IPS-20b (cell line): Measurements from ENCODE around the gene KIF1A.
"Not testable (repeated sequence)": the region's sequence is repeated elsewhere in the genome, so short reads cannot be mapped to it uniquely, and the experiment has no call there.

Source experiments
- H3K27ac ChIP-seq: one replicate; pipeline ENCODE4 v1.5.1; 2013; ENCODE audit warnings: low read length
- H3K27me3 ChIP-seq: 2 replicates; pipeline ENCODE4 v1.6.1; 2013; ENCODE audit warnings: mild to moderate bottlenecking, low read length, inconsistent platforms; ENCODE audit not compliant: insufficient read depth
- H3K36me3 ChIP-seq: 2 replicates; pipeline ENCODE4 v1.6.1; 2013; ENCODE audit warnings: low read depth, mild to moderate bottlenecking, inconsistent platforms, low read length, moderate library complexity; ENCODE audit not compliant: insufficient read depth
- H3K4me1 ChIP-seq: 2 replicates; pipeline ENCODE4 v1.6.1; 2013; ENCODE audit warnings: mild to moderate bottlenecking, control low read depth, inconsistent platforms, low read length, moderate library complexity; ENCODE audit not compliant: insufficient read depth
- H3K4me3 ChIP-seq: 2 replicates; pipeline ENCODE4 v1.5.1; 2013; ENCODE audit warnings: mild to moderate bottlenecking, low read length, inconsistent platforms
- H3K9ac ChIP-seq: 2 replicates; pipeline ENCODE4 v1.6.1; 2013; ENCODE audit warnings: low read depth, mild to moderate bottlenecking, inconsistent platforms, low read length, moderate library complexity
- H3K9me3 ChIP-seq: 2 replicates; pipeline ENCODE4 v1.6.1; 2013; ENCODE audit warnings: mild to moderate bottlenecking, low read depth, low read length, inconsistent platforms; ENCODE audit not compliant: insufficient read depth

Gene KIF1A

DNA sequence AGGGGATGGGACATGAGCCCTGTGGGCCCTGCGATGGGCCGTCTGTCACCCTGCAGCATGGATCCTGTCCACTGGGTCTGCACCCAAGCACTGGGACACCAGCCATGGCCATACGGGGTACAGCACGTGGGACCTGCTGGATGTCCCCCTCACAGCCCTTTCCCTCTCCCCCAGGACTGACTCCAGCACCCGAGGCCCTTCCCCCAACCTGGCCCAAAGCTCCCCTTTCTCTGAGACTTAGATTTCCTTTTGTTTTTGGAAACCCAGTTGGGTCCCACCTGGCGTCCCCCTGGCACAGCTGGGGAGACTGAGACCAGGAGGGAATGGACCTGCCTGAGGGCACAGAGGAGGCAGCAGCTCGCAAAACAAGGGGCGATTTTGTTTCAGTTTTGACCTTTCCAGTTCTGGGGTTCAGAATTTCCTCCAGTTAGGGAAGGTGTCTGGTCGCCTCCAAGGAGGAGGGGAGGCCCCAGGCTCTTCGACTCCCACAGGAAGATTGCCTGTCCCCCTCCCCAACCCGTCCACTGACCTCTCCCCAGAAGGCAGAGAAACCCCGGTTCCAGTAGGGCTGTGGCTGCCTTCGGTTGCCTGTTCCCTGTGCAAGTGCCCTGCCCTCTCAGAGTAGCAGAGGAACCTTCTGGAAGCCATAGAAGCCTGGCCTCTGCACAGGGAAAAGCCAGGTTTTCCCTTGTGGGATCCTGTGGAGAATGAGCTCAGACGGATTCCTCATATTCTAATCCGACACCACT, 135.9 kb downstream of the KIF1A start:
- H3K4me1 ChIP-seq, H3K4me3 ChIP-seq, H3K9ac ChIP-seq, H3K27me3 ChIP-seq, H3K27ac ChIP-seq, H3K36me3 ChIP-seq, H3K9me3 ChIP-seq: not testable (repeated sequence)

DNA sequence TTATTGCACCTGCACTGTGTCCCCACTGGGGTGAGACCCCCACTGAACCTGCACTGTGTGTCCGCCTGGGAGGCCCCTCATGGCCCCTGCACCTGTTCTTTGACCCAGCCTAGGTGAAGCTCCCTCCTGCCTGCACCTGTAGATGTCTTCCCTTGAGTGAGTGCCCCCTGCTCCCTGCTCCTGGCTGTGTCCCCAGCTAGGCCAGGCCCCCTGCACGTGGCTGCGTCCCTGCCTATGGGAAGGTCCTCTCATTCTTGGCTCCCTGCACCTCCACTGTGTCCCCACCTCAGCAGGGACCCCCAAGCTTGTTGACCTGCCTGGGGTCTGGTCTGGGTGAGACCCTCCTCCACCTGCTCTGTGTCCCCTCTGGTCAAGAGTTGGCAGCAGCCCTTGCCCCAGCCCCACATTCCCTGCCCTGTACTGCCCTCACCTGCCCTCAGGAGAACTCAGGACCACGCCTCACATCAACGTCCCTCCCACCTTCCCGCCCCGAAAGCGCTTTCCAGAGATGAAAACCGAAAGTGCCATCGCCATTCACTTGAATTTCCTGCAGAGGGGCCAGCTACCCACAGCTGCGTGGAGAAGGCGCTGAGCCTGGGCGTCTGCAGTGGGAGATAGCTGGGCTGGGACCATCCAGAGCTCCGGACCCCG, 136.6 kb downstream of the KIF1A start:
- not testable (repeated sequence) for H3K9ac ChIP-seq, H3K4me1 ChIP-seq, H3K27me3 ChIP-seq, H3K27ac ChIP-seq, H3K36me3 ChIP-seq, H3K4me3 ChIP-seq, H3K9me3 ChIP-seq

DNA sequence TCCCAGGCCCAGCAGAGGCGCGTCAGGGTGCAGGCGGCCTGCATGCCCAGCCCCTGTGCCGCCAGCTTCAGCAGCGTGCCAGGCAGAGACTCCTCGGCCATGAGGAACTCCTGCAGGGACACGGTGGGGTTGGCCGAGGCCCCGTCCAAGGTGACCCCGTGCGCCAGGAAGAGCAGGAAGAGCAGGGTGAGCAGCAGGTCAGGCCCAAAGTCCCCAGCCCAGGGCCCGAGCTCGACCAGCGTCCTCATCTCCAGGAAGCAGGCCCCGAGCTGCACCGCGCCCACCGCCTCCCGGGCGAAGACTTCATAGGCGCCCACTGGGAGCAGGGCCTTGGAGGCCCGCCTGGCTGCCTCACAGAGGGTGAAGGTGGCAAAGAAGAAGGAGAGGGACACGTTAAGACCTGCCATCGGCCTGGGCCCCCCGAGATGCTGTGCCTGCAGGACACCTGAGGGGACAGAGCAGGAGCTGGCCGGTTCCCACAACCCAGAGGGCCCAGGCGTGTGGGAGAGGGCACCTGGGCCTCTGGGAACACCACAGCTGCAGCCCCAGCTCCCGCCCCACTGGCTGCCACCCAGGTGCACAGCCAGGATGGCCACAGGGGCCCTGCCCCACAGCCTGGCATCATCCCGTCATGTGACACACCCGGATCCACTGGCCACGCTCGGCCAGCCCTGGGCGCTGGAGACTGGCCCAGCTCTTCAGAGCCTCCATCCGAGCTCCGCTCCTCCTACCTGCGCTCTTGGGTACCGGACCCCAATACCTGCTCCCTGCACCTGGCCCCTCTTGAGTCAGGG, 137.4 kb downstream of the KIF1A start, which contains the start of gene AQP12B:
AQP12B (minus strand) TSS at position 455 of the 794 bp plus-strand sequence; CDS start at position 407, 48 bp downstream.
- H3K9me3 ChIP-seq, H3K4me3 ChIP-seq, H3K36me3 ChIP-seq, H3K27ac ChIP-seq, H3K4me1 ChIP-seq, H3K27me3 ChIP-seq, H3K9ac ChIP-seq: not testable (repeated sequence)

DNA sequence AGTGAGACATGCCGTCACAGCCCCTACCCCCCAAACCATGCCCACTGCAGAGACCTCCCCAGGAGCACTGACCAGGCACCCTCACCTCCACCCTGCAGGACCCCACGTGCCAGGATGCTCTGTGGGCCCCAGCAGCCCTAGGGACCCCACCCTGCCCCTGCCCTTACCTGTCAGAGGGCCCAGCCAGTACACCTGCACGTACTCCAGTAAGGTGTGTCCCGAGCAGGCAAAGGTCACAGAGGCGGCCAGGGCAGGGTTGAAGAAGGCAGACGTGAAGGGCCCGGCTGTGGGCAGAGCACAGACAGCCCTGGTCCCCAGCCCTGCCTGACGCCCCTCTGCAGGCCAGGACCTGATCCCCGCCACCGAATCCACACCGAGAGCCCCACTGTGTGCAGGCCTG, 139.8 kb downstream of the KIF1A start:
- not testable (repeated sequence) for H3K27me3 ChIP-seq, H3K27ac ChIP-seq, H3K9ac ChIP-seq, H3K9me3 ChIP-seq, H3K4me1 ChIP-seq, H3K36me3 ChIP-seq, H3K4me3 ChIP-seq

DNA sequence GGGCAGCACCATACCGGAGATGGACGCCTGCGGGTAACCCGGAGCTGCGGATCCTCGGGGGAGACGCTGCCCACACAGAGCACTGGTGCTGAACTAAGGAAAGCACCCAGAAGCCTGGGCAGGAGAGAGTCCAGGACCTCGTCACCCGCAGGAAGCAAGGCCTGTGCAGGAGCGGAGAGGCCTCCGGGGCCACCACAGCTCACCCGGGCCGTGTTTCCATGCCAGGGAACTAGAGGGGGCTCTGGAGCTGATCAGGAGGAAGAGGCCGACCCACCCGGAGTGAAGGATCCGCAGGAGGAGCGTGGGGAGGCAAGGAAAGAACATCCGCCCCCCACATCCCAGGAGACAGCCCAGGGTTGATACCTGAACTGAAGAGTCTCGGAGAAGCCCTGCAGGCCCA, 141.1 kb downstream of the KIF1A start:
- not testable (repeated sequence) for H3K36me3 ChIP-seq, H3K4me3 ChIP-seq, H3K27ac ChIP-seq, H3K27me3 ChIP-seq, H3K4me1 ChIP-seq, H3K9me3 ChIP-seq, H3K9ac ChIP-seq

DNA sequence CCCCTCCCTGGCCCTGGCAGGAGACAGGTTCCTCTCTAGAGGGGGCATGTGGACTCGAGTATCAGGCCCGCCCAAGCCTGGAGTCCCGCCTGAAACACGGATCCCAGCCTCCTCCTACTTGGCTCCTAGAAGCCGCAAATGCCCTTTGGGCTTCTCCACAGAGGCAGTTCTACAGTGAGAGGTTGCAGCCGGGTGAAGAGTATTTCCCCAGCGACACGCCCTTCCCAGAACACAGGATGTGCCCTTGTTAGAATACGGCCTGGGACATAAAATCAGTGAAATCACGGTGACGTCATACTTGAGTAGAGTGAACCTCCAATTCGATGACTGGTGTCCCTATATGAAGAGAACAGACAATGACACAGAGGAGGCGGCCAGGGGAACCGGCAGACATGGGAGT, 142.0 kb downstream of the KIF1A start:
- not testable (repeated sequence) for H3K27me3 ChIP-seq, H3K36me3 ChIP-seq, H3K4me1 ChIP-seq, H3K27ac ChIP-seq, H3K4me3 ChIP-seq, H3K9me3 ChIP-seq, H3K9ac ChIP-seq

DNA sequence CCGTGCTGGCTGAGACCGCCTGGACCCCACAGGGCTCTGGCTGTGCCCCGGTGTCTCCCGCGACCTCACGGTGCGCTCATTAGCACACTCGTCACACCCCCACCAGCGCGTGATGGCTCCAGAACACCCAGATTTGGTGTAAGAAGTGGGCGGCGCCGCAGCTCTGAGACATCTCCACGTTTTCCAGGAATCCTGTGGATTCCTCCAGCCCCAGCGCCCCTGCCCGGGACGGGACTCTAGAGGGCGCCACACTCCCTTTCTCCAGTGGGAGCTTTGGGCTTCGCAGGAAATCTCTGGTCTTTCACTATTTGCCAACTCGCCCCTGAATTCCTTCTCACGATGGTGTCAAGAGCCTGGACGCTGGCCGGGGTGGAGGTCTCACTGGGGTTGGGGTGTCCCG, 144.7 kb downstream of the KIF1A start:
- not testable (repeated sequence) for H3K27me3 ChIP-seq

DNA sequence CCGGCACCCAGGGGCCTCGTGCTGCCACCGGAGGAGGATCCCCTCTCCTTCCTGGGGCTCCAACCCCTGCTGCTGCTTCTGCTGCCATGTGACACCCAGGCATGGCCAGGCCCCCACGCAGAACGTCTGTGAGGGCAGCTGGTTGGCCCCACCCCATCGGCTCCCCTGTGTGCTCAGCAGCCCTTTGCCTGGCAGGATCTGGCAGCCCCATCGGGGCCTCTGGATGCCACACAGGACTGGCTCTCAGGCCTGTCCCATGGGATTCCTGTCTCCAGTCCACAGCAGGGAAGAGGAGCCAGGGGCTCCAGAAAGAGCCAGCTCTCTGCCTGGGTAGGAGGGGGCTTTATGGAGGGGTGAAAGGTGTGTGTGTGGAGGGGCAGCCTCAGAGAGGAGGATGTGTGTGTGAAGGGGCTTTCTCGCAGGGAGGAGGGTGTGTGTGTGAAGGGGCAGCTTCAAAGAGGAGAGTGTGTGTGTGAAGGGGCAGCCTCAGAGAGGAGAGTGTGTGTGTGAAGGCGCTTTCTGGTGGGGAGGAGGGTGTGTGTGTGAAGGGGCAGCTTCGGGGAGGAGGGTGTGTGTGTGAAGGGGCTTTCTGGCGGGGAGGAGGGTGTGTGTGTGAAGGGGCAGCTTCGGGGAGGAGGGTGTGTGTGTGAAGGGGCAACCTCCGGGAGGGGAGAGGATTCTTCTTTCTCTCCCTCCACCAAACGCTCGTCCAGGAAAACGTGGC, 145.4 kb downstream of the KIF1A start:
- H3K4me3 ChIP-seq = not testable (repeated sequence)

More for the DNA sequence above, 144.7 kb downstream of the KIF1A start:
- H3K9ac ChIP-seq, H3K4me1 ChIP-seq, H3K27ac ChIP-seq, H3K36me3 ChIP-seq, H3K9me3 ChIP-seq, H3K4me3 ChIP-seq: not testable (repeated sequence)

DNA sequence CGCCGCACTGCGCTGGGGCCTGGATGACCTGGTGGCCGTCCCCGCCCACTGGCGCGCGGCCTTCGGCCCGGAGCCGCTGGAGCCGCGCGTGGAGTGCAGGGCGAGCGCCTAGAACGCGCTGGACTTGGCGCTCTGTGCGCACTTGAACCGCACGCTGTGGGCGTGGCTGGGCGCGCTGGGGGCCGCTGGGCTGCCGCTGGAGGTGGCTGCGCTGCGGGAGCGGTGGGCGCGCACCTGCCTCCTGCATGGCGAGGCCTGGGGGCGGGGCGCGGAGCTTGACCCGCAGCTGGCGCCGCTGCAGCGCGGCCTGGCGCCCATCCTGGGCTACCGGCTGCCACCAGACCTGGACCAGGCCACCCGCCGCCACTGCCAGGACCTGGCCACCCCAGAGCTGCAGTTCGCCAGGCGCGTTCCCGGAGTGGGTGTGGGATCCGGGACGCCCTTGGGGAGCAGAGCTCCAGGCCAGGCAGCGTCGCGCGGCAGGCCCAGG, 147.3 kb downstream of the KIF1A start:
- Histone ChIP-seq H3K27me3 (no peaks in the 10 kb centered on the region), H3K36me3 (no peaks in the 10 kb centered on the region), H3K4me1 (no peaks in the 10 kb centered on the region), H3K9ac (no peak overlapping the region), H3K4me3 (no peak overlapping the region), H3K27ac (no peak overlapping the region), H3K9me3 (no peaks in the 10 kb centered on the region)

More for the DNA sequence above, 145.4 kb downstream of the KIF1A start:
- H3K4me1 ChIP-seq, H3K27ac ChIP-seq, H3K27me3 ChIP-seq, H3K9me3 ChIP-seq, H3K36me3 ChIP-seq, H3K9ac ChIP-seq: not testable (repeated sequence)

DNA sequence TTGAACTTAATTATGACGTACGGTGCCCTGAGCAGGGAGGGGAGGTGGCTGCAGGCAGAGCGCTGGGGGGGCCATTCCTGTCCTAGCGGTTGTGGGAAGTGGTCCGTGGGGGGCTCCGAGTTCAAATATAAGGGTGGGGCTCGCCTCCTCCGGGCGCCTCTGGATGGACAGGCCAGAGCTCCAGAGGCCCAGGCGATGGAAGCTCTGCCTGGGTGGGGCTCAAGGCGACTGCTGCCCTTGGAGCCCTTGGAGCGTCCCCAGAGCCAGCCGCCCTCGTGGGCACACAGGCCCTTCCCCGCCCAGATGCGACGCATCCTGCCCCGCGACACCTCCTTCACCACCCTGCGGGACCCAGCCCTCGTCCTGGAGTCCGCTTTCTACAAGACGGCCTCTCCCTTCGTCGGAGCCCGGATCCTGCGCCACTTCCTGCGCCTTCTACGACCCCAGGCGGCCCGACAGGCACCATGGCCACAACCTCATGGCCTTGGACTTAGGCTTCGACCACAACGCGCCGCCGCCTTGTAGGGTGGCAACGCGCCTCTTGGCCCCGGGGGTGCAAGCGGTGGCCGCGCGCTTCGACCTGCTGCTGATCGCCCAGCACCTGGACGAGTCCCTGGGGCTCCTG, 147.8 kb downstream of the KIF1A start:
- H3K27me3 ChIP-seq = no peaks in the 10 kb centered on the region
- no peaks in the 10 kb centered on the region for H3K36me3 ChIP-seq
- no peak overlapping the region for H3K4me3 ChIP-seq

DNA sequence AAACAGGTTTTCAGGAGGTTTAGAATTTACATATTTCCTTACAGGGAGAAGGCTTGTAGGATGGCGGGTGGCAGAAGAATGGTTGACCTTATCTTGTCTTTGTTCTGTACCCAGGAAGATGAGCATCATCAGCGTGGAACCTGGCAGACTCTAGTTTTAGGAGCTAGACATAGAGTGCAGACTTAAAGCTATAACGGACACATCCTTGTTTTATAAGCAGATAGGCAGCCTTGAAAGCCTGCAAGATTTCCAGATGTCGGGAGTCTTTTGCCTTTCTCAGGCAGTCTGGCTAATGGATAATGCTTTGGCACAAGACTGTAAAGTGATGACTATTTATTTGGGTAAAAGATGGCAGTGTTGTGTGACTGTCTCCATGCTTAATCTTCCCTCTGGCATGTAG, 149.1 kb downstream of the KIF1A start:
- Histone ChIP-seq H3K9ac (no peak overlapping the region), H3K4me1 (no peaks in the 10 kb centered on the region), H3K27me3 (no peaks in the 10 kb centered on the region), H3K4me3 (no peak overlapping the region), H3K27ac (no peak overlapping the region), H3K36me3 (no peaks in the 10 kb centered on the region), H3K9me3 (no peaks in the 10 kb centered on the region)

More for the DNA sequence above, 147.8 kb downstream of the KIF1A start:
- Histone ChIP-seq H3K27ac (no peak overlapping the region), H3K9ac (no peak overlapping the region), H3K4me1 (no peaks in the 10 kb centered on the region), H3K9me3 (no peaks in the 10 kb centered on the region)
